Neutrophil (primary cell): ENCODE results near the gene ITPR1.

Experiments used
- H3K27ac ChIP-seq: fragments of 200-600 bp; sonication (generic); 2 replicates; pipeline ENCODE4 v1.5.1; 2016; ENCODE audit warnings: mild to moderate bottlenecking, moderate library complexity
- H3K27me3 ChIP-seq: fragments of 200-600 bp; sonication (generic); 2 replicates; pipeline ENCODE4 v1.6.0; 2016; ENCODE audit warnings: mild to moderate bottlenecking
- H3K36me3 ChIP-seq: fragments of 200-600 bp; sonication (generic); 2 replicates; pipeline ENCODE4 v1.5.1; 2017
- H3K4me1 ChIP-seq, 2 experiments: fragments of 200-600 bp in 1 of 2; sonication (generic) in 1 of 2; 1 replicate in 1 of 2; 2 replicates in 1 of 2; pipeline versions ENCODE4 v1.5.1 to v1.6.1; 2013 to 2016; ENCODE audit warnings: low read depth in 1 of 2, low read length in 1 of 2, mild to moderate bottlenecking in 1 of 2, moderate library complexity in 1 of 2; ENCODE audit not compliant: control insufficient read depth in 1 of 2, insufficient read depth in 1 of 2
- H3K4me3 ChIP-seq, 2 experiments: fragments of 200-600 bp in 1 of 2; sonication (generic) in 1 of 2; 1 replicate in 1 of 2; 2 replicates in 1 of 2; pipeline ENCODE4 v1.5.1; 2013 to 2016; ENCODE audit warnings: low read depth in 1 of 2, low read length in 1 of 2, mild to moderate bottlenecking in 1 of 2, moderate library complexity in 1 of 2
- H3K9me3 ChIP-seq: fragments of 200-600 bp; sonication (generic); 2 replicates; pipeline ENCODE4 v1.5.1; 2016
- CTCF ChIP-seq: fragments of 200-600 bp; sonication (generic); IDR thresholded peaks from 2 replicates; pipeline ENCODE4 v1.5.1; 2016; ENCODE audit warnings: antibody characterized with exemption

The ITPR1 gene

GRCh38 chr3:4573153-4573552, 80.0 kb downstream of the ITPR1 start:
- Histone ChIP-seq H3K27me3 (no peaks in the 10 kb centered on the region), H3K27ac (no peak overlapping the region), H3K4me3 (no peak overlapping the region), H3K4me1 (no peaks in the 10 kb centered on the region), H3K9me3 (no peaks in the 10 kb centered on the region), H3K36me3 (no peaks in the 10 kb centered on the region)
- no peak for TF ChIP-seq CTCF

- no peaks in the 10 kb centered on the region for H3K9me3 ChIP-seq
Observed at GRCh38 chr3:4574426-4574965, 81.3 kb downstream of the ITPR1 start.

GRCh38 chr3:4575381-4575780, 82.2 kb downstream of the ITPR1 start:
- H3K4me1 ChIP-seq = peaks cover 4 to 11% of the 10 kb centered on the region in 2 experiments
- no peak overlapping the region for H3K27ac ChIP-seq
- H3K27me3 ChIP-seq = no peaks in the 10 kb centered on the region
- no peaks in the 10 kb centered on the region for H3K36me3 ChIP-seq
- no peak for TF ChIP-seq CTCF
- H3K4me3 ChIP-seq = no peak overlapping the region
- no peaks in the 10 kb centered on the region for H3K9me3 ChIP-seq

More at GRCh38 chr3:4574426-4574965, 81.3 kb downstream of the ITPR1 start:
- Histone ChIP-seq H3K4me3 (no peak overlapping the region), H3K36me3 (no peaks in the 10 kb centered on the region), H3K27ac (no peak overlapping the region), H3K4me1 (peaks cover 2 to 7% of the 10 kb centered on the region in 2 experiments), H3K27me3 (no peaks in the 10 kb centered on the region)
- TF ChIP-seq CTCF = no peak

GRCh38 chr3:4577721-4578120, 84.6 kb downstream of the ITPR1 start:
- Histone ChIP-seq H3K36me3 (no peaks in the 10 kb centered on the region), H3K27ac (no peak overlapping the region), H3K27me3 (no peaks in the 10 kb centered on the region), H3K9me3 (no peaks in the 10 kb centered on the region), H3K4me1 (peaks cover 4 to 11% of the 10 kb centered on the region in 2 experiments), H3K4me3 (no peak overlapping the region)
- TF ChIP-seq CTCF = no peak

- no peak for TF ChIP-seq CTCF
- Histone ChIP-seq H3K4me3 (no peak overlapping the region), H3K27ac (no peak overlapping the region), H3K27me3 (no peaks in the 10 kb centered on the region), H3K9me3 (no peaks in the 10 kb centered on the region), H3K36me3 (no peaks in the 10 kb centered on the region), H3K4me1 (peaks cover 15 to 32% of the 10 kb centered on the region in 2 experiments)
Observed at GRCh38 chr3:4580346-4581123, 87.4 kb downstream of the ITPR1 start.
